Measurements from ENCODE around the gene RBM19.

RBM19 gene

DNA sequence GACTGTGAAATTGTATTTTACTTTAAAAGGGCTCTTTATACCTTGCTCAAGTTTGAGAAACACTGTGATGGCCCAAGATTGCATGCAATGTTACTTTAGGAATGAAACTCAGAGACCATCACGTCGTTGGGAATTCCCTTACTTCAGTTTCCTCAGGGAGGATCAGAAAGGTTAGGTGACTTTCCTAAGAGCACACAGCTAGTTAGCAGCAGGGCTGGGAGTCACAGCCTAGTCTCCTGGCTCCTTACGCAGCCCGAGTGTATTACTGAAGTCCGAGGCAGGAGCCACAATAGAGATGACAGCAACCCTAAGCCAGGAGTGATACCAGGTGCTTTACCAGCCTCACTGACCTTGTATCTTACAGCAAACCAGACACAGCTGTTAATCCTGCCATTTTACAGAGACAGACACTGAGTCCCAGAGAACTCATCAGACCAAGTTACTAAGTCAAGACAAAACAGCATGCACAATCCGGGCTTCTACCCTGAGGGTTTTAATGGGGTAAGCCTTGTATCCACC, 67.0 kb downstream of the RBM19 start:
- DNase-seq = no peak

DNA sequence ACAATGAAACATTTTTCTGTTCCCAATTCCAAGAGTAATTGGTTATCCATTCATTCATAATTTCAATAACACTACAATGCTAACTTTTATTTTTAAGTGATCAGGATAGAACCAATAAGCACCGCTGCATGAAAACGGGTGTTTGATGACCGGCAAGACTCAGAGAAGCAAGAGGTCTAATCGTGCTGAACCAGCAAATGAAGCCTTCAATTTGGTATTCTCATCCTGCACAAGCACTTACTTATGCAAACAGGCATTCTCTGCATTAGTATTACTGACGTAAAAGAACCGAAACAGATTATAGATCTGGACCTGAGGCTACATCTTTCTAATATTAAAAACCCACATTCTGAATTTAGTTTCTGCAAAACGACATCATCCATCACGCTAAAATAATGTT, 67.7 kb downstream of the RBM19 start:
- DNase-seq = no peak

DNA sequence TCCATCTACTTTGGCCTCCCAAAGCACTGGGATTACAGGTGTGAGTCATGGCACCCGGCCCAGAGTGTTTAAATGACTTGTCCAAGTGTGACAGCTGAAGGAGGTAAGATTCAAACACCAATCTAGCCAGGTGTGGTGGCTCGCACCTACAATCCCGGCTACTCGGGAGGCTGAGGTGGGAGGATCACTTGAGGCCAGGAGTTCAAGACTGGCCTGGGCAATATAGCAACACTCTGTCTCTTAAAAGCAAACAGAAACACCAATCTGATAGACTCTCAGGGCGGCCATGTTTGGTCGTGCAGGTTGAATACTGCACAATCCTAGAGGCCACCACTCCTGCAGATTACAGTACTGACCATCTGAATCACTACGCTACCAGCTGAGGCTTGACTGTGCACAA, 68.7 kb downstream of the RBM19 start:
- no peak for DNase-seq

DNA sequence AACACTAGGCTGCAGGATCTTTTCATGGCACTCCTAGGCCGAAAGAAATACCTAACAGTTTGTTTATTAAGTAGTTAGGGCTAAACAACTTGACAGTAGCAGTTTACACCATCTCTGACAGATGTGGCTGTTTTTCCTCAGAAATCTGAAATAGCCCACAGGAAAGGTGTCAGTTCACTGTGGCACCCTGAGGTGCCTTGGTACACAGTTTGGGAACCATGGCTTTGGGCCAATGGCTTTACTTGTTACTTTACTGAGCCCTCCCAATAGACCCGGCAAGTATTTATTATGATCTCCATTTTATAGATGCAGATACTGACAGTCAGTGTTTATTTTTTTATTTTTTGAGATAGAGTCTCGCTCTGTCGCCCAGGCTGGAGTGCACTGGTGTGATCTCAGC, 69.3 kb downstream of the RBM19 start:
- DNase-seq = no peak

DNA sequence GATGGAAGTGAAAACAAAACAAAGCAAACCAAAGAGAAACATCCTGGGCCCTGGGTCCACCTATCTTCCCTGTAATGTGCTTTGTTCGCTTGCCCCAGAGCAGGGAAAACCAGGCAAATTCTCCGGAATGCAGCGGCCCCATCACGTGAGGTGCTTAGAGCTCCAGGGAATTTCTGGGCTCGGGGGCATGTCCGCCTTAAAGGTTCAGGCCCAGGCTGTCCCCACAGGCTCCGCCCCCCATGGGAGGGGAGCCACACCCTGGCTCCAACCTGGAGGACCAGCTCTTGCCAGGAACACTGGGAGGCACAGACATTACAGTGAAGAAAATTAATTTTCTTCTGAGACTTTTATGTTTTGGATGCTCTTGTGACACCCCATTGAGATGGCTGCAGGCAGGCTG, 69.9 kb downstream of the RBM19 start:
- no peak for DNase-seq

DNA sequence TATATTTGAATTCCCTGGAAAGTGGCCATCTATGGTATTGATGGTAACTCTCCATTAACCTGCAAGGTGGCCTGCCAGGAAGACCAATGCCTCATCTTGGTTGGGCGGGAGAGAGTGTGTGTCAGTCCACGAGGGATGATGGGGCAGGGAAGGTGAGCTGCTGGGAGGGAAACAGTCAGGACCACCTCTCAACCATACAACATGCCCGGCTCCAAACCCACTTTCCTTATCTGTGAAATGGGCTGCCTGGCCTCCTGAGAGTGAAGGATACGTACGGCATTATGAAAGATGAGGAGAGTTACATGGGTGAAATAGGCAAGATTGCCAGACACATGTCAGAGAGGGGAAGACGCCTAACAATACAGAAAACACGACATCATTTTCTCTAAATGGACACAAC, 70.9 kb downstream of the RBM19 start:
- no peak for DNase-seq

DNA sequence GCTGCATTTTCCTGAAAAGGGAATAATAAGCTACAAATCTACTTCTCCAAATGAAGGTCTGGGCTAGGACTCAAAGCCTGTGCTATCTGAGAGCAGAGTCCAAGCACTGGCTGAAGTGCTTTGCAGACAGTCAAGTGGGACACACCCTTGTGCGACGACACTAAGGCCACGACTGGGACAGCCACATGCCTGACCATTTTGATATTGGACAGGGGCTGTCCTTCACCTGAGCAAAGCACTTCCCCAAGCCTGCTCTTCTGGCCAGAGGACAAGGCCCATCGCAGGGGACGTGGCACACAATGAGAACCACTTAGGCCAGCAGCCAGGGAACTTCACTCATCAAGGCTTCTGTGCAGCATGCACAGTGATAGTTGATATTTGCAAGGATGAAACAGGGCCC, 71.4 kb downstream of the RBM19 start:
- no peak for DNase-seq

DNA sequence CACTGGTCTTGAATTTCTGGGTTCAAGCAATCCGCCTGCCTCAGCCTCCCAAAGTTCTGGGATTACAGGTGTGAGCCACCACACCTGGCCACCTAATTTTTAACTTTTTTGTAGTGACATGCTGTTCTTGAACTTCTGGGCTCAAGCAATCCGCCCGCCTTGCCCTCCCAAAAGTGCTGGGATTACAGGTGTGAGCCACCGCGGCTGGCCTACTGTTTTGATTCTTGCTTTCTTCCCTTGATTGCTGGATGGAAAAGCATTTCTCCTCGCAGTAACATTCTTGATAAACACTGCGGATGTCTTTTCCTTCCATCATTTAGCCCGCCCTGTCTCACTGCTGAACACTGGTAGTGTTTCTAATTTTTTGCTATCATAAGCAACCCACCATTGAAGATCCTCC, 72.9 kb downstream of the RBM19 start:
- no peak for DNase-seq

DNA sequence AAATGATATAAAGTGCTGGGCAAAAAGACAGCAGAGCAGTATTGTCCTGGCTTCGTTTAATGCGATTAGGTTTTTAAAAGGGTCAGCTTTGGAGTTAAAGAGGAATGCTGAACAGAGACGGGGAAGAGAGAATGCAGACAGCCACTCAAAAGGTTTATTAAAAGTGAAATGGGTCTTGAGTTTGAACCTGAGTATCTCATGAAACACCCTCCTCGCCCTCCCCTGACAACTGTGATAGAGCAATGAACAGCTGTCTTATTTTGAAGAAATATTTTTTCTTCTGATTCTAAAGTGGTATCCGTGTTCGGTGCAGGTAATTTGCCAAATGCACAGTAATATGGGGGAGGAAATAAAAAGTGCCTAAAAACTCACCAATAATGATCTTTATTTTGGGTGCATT, 73.6 kb downstream of the RBM19 start:
- DNase-seq = no peak

DNA sequence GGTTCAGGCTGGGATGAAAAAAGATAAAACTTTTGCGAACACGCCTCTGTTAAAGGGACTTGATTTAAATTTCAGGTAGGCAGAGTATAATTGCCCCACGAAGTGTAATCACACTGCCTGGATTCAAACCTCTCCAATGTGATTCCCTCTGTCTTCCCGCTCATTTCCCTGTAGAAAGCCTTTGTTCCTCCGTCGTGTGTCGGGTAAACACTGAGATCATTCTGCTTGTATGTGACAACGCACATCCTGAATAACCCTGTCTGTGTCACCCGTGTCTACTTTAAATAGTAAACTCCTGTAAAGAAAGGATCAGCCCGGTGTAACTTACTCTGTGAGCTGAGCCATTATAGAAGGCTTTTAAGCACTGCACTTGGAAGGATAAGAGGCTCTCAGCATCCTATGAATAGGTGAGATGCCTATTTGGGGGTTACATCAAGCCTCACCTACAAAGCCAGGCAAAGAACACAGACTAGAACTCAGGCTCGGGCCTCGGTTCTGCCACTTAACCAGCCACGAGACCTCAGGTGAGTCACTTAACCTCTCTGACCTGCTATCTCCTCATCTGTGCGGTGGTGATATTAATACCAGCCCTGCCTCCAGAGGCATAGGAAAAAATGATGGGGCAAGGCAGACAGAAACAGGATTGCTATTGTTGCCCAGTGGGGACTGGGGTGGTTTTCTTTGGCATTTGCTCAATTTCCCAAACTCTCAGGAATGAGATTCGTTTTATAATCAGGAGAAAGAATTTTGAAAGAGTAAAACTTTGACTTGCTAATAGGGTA, 74.2 kb downstream of the RBM19 start:
- no peak for DNase-seq

DNA sequence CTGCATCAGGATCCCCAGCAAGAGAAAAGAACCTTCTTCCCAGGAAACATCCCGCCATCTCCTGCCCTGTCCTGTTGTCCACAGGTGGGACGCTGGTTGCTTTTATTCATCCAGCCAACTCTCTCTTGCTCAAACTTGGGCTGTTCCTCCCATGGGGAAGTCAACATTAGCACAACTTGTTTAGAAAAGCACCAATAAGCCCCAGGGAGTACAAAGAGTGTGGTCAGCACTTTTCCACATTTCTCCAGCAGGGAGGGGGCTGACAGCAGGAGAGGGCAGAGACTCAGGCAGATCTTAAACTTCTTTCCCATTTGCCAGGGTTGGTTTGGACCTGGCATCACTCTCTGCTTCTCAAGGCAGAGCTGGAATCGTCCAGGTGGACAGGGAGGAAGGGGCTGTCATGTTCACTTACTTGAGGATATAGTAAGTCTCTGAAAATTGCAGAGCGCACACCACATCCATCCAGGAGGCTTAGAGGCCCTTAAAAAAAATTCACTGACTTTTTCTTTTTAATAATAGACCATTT, 74.9 kb downstream of the RBM19 start:
- DNase-seq = no peak

DNA sequence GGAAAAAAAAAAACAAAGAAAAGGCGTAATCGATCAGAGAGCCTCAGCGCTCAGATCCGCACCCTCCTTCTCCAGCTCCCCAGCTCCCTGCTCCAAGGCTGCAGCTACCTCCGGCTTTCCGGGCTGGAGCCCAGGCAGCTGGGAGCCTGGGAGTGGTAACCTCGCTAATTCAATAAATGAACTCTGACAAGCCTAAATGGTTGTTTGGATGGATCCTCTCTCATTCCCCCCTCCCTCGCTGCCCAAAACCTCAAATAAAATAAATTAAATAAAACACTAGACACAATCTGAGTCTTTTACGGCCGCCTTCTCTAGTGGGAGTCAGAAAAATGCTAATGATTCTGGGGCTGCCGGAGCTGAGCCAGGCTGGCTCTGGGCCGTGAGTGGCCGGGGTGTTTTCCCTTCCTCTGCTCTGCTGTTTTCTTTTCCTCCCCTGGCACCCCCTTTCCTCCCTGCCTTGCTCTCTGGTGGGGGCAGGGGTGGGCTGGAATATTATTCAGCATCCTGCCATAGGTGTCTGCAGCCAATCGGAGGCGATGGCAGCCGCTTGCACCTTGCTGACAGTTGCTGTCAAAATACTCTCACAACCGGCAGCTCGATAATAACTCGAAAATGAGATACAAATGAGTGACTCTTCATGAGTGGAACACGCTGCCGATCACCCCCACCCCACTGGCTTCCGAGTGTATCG, 76.1 kb downstream of the RBM19 start:
- no peak for DNase-seq

DNA sequence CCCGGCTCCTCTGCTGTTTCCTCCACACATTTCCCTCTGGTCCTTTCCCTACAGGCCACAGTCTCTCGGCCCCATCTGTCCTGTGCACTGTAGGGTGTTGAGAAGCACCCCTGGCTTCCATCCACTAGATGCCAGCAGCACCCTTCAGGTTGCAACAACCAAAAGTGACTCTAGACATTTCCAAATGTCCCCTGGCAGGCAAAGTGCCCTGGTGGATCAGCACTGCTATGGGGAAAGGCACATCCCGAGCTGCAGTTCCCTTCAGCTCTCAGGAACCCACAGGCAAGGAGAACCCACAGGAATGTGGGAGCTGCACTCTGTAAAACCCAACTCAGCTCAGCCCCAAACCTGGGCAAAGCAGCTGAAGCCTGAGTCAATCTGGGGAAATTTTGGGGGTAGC, 77.0 kb downstream of the RBM19 start:
- DNase-seq = no peak

DNA sequence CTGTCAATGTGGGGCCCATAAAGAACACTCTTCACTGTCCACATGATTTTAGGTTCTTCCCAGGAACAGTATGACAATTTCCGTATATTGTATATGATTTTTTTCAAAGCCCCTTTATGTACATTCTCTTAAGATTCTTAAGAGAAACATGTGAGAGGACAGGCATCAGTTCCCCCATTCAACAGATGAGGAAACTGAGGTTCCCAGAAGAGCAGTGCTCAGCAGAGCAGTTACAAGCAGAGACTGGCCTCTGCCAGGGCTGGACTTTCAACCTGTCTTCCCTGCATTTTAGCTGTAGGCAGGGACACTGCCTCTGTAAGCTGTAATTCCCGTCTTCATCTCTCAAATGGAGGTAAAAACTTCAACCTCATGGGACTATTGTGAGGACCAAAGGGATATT, 77.7 kb downstream of the RBM19 start:
- no peak for DNase-seq

DNA sequence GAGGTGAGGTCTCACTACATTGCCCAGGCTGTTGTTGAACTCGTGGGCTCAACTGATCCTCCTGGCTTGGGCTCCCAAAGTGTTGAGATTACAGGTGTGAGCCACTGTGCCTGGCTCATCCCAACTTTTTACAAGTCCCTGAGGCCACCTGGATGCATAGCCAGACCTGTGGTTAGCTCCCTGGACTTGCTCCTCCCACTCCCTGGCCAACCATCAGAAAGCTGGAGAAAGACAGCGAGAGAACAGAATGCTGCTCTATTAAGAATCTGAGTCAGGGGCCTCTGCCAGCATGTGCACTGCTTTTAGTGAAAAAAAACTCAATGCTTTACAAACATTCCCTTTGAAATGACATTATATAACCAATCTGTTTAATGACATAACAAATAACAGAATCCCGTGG, 78.2 kb downstream of the RBM19 start:
- no peak for DNase-seq

DNA sequence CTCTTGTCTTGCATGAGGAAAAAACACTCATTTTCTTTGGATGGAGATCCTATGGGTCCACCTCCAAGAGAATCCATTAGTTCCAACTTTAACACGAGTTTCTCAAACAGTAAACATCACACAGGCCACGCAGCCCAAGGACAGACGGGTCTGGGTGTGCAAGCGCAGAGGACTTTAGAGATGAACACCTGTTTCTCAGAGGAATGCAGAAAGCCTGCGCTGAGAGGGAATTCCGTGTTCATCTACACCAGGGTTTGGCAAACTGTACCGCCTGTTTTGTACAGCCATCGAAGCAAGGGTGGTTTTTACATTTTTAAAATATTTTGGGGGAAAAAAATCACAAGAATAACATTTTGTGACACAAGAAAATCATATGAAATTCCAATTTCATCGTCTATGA, 79.4 kb downstream of the RBM19 start:
- no peak for DNase-seq

DNA sequence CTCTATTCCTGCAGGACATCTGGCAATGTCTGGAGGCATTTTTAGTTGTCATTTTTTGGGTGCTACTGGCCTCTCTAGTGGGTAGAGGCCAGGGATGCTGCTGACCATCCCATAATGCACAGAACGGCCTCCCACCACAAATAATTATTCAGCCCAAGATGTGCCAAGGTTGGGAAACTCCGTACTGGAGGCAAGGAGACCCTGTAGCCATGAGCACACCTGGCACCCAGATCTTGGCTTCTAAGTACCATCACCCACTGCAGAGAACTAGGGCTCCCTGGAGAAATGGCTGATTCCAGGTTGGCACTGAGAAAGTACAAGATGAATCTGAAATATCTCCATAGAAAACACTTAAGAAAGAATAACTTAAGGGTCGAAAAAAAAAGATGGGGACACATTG, 81.7 kb downstream of the RBM19 start:
- DNase-seq = no peak

DNA sequence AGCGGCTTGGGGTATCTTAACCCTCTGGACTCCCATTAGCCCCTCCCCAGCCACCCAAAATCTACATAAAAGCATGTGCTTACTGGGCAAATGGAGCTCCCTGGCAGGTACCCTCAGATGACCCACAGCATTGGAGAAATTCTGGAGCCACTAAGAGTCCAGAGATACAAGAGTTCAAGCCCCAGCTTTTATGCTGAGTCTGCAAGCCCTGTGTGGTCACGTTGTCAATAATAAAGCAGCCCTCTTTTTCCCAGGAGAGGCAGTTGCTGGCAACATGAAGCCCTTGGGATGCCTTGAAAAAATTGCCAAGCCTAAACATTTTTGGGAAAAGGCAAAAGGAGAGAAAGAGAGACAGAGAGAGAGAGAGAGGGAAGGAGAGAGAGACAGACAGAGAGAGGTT, 83.4 kb downstream of the RBM19 start:
- no peak for DNase-seq

DNA sequence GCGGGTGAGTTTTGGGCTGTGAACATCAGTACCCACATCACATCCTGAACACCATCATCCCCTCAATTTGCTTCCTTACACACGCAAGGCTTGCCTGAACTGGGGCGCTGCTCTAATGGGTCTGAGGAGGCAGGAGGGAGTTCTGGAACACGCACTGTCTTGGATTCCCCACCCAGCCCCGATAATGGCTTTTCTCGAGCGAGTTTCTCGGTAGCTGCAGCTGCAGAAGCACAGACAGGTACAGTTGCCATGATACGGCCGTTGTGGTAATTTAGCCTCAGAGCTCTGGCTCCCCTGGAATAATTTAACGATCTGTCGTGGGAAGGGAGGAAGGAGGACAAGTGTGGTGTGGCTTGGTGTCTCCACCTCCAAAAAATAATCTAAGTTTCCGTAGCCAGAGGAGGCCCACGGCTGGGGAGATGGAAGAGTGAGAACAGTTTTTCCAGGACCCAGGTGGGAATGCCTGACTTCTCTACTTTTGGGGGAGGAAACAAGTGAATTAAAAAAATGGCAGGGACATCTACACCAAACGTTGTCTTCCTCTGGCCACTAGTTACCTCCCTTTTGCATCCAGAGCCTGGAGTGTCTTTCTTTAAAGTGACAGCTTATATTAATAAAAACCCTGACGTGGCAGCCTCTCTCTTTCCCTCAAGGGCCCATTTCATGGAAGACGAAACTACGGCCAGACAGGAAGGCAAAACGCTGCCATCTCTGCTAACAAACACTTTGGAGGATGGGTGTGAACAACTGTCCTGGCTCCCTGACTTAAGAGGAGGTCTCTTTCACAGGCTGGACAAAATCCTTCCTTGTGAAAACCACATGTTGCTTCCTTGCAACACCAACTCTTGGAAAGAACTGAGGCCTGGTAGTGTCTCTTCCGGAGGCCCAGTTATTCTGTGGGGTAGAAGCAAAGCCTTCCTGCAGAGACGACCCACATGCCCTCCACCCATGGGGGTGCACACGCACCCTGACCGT, 84.8 kb downstream of the RBM19 start:
- DNase-seq = no peak

DNA sequence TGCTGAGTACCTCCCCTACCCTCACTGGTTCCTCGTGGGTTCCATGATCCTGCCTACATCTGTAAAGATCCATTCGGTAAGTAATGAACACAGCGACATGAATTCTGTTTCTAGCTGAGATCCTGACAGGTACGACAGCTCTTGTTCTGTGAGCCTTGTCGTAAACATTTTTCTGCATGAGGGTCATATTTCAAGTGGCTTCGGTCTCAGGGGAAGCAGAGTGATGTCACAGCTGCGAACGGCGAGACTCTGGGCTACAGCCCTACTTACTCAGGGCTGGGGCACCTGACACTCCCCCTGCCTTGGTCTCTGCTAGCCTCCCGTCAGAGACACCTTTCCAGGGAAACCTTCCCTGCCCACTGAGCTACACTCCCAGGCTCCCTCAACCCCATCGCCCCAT, 85.8 kb downstream of the RBM19 start:
- DNase-seq = no peak

DNA sequence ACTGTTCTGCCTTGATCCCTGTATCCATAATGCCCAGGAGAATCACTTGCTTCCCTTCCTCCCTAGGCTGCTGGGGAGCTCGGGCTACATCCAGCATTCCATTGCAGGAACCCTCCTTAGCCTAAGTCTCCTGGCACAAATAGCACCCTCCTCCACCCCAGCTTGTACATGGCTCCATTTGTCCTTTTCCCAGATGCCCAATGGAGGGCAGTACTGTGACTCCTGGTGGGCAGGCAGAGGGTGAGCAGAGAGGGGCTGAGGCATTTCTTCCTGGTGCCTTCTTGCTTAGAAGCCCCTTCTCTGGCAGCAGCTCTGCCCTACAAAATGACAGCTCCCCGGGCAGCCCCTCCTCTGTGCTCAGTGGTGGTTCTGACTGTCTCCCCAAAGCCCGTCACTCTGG, 86.5 kb downstream of the RBM19 start:
- no peak for DNase-seq

DNA sequence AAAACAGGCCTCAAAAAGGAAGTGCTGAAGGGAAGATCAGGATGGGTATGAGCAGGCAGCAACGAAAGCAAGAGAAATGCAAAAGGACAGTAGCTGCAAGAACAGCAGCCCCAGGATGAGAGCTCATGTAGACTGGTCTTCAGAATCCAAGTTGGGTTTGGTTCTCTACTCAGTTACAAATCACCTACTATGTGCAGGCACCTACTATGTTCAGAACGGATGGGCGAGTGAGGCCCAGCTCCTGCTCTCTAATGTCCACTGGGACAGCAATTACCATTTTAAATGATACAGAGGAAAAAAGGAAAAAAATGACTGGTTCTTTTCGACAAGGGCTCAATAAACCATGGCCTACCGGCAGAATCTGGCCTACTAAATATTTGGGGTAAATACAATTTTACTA, 88.5 kb downstream of the RBM19 start:
- no peak for DNase-seq

DNA sequence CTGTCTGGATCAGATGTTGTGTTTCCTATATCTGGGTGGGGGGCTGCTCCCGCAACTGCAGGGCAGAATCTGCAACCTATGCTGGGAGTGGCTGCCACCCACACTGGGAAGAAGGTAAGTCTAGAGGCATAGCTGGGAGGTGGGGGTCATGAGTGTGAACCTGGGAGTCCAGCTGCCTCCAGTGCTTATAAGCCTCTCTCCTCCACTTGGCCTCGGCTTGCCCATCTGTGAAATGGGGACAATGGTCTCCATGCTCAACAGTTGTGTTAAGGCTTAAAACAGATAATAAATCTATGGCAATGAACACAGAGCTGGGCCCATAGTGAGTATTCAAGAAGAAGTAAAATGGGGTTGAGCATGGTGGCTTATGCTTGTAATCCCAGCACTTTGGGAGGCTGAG, 90.0 kb downstream of the RBM19 start:
- DNase-seq = no peak
